SK-N-SH treated with all-trans-retinoic acid at 6 μM for 48 hours (cell line): ENCODE measurements around the gene HAPLN2.

ENCODE experiments used
- ESRRG ChIP-seq: fragments of 250-450 bp; sonication (Bioruptor Pico); IDR thresholded peaks from 2 replicates; pipeline ENCODE4 v1.6.1; 2021; ENCODE audit warnings: mild to moderate bottlenecking
- OSR1 ChIP-seq: fragments of 250-450 bp; sonication (Bioruptor Pico); IDR thresholded peaks from 2 replicates; pipeline ENCODE4 v1.8.0; 2022; ENCODE audit warnings: moderate library complexity, mild to moderate bottlenecking, inconsistent platforms
- PATZ1 ChIP-seq: fragments of 250-450 bp; sonication (Bioruptor Pico); IDR thresholded peaks from 2 replicates; pipeline ENCODE4 v1.8.0; 2020; ENCODE audit warnings: mild to moderate bottlenecking, moderate library complexity, borderline replicate concordance
- ZFP3 ChIP-seq: fragments of 250-450 bp; sonication (Bioruptor Pico); IDR thresholded peaks from 2 replicates; pipeline ENCODE4 v1.5.0; 2020; ENCODE audit warnings: mild to moderate bottlenecking, moderate library complexity
- ZFP30 ChIP-seq: fragments of 450-650 bp; formaldehyde crosslinking; IDR thresholded peaks from 2 replicates; pipeline ENCODE4 v1.5.0; 2022; ENCODE audit warnings: mild to moderate bottlenecking, moderate library complexity
- ZNF8 ChIP-seq: fragments of 450-650 bp; formaldehyde crosslinking; IDR thresholded peaks from 2 replicates; pipeline ENCODE4 v1.5.0; 2020; ENCODE audit warnings: mild to moderate bottlenecking, moderate library complexity

- TF ChIP-seq ESRRG (CRISPR knock-in tag) (no peak), PATZ1 (no peak), ZFP30 (CRISPR knock-in tag) (no peak), ZNF8 (CRISPR knock-in tag) (no peak), OSR1 (no peak), ZFP3 (CRISPR knock-in tag) (no peak)
Measured at GRCh38 chr1:156590326-156591180, 28.7 kb upstream of the HAPLN2 start.
